ENCODE measurements around the gene RYR1. TPM values are rescaled to one million over a fixed set of nuclear protein-coding genes. Genes with fewer than 3 reads are reported as not detected.
A peak's percentile ranks its signal among the peaks of the same experiment; 100 is the strongest.

RYR1 gene
- total RNA-seq, 3 donors from 2014 or later: 0.46 to 2.5 (median 1.3) TPM

DNA sequence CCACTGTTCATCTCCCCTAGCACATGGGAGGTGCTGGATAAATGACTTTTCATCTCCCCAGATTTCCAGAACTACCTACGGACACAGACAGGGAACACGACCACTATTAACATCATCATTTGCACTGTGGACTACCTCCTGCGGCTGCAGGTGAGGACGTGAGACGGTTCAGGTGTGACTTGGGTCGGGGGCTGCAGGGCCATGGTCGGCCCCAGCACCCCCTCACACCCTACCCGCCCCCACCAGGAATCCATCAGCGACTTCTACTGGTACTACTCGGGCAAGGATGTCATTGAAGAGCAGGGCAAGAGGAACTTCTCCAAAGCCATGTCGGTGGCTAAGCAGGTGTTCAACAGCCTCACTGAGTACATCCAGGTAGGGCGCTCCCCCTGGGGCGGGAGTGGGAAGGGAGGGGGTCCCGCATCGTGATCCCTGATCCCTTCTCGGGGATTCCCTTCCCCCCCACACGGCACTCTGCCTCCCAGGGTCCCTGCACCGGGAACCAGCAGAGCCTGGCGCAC lies 109.9 kb downstream of the RYR1 start:
- ATAC-seq (no peak), DNase-seq (peak in 1 of 3 donors; percentile 56)
- no peaks in the 10 kb centered on the region for H3K36me3 ChIP-seq (ENCODE audit: low read depth)
- intact Hi-C loops (cut with DNase I, micrococcal nuclease): no loop called here
- peaks cover 8% of the 10 kb centered on the region for H3K4me1 ChIP-seq (ENCODE audit: low read depth)
- TF ChIP-seq, protein P1, sequence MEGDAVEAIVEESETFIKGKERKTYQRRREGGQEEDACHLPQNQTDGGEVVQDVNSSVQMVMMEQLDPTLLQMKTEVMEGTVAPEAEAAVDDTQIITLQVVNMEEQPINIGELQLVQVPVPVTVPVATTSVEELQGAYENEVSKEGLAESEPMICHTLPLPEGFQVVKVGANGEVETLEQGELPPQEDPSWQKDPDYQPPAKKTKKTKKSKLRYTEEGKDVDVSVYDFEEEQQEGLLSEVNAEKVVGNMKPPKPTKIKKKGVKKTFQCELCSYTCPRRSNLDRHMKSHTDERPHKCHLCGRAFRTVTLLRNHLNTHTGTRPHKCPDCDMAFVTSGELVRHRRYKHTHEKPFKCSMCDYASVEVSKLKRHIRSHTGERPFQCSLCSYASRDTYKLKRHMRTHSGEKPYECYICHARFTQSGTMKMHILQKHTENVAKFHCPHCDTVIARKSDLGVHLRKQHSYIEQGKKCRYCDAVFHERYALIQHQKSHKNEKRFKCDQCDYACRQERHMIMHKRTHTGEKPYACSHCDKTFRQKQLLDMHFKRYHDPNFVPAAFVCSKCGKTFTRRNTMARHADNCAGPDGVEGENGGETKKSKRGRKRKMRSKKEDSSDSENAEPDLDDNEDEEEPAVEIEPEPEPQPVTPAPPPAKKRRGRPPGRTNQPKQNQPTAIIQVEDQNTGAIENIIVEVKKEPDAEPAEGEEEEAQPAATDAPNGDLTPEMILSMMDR (IDR thresholded peaks at IDR 0.05): no peak
- H3K9me3 ChIP-seq: peaks cover 8% of the 10 kb centered on the region
- H3K4me3 ChIP-seq: no peak overlapping the region

DNA sequence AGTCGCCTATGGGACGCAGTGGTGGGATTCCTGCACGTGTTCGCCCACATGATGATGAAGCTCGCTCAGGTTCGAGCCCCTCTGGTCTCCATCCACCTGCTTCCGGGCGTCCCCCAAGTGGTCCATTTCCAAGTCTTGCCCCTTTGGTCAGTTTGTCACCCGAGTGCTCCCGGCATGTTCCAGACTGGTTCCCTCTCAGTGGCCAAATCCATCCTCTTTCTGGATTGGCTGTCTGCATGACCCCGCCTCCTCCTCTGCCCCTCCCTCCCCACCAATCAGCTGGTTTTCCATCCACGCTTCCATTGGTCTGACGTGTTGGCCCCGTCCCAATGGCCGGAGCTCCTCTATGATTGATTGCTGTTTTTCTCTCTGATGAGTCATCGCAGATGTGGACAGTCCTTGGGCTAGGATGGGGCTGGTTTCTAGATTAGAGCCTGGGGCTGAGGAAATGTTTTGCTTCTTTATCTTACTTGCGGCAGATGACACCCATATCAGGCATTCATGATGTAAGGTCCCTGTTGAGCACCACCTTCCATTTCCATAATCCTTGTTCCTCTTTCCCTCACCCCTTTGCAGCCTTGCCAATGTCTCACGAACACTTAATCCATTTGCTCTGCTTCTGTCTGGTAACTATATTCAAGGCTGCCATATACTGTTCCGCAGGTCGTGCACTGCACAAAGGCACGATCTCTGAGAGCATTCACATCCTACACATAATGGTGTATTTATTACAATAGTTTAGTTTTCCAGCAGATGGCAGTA lies 110.5 kb downstream of the RYR1 start:
- intact Hi-C loops (cut with DNase I, micrococcal nuclease): no loop called here
- DNase-seq: peak; percentile 41 to 68 (median 48)
- Histone ChIP-seq H3K36me3 (ENCODE audit: low read depth) (no peaks in the 10 kb centered on the region), H3K9me3 (peaks cover 8% of the 10 kb centered on the region), H3K4me1 (ENCODE audit: low read depth) (peaks cover 8% of the 10 kb centered on the region), H3K4me3 (no peak overlapping the region)
- ATAC-seq: peak; percentile 93
- TF ChIP-seq, protein P1 (IDR thresholded peaks at IDR 0.05): no peak

DNA sequence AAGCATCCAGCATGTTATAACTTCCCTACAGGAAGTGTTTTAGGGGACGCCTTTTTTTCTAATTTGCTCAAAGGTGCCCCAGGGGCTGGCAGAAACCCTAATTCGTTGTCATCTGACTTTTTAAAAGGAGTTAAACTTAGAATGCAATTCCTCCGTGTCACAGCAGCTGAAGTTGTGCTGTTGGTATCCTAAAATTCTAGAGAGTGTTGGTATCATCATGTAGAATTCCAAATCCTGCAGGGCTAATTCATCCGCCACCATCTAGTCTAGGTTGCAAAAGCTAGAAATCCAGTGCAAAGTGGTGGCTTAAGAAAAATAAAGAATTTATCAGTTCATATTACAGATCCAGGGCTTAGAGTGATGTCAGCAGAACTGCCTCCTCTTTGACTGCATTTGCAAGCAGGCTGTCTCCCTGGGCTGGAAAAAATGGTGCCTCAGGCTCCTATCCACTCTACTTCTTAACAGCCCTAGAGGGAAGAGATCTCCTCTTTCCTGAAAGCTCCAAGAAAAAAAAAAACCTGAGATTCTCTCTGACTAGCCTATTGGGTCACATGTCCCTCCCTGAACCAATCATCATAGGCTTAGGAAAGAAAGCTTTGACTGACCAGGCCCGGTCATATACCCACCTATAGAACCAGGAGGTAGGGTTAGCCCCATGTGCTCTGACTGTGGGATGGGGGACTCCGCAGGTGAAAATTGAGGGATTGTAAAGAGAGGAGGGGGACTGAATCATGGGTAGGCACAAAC lies 111.3 kb downstream of the RYR1 start:
- intact Hi-C loops (cut with DNase I, micrococcal nuclease): no loop called here
- Histone ChIP-seq H3K9me3 (peaks cover 8% of the 10 kb centered on the region), H3K4me3 (no peak overlapping the region), H3K36me3 (ENCODE audit: low read depth) (no peaks in the 10 kb centered on the region), H3K4me1 (ENCODE audit: low read depth) (peaks cover 8% of the 10 kb centered on the region)
- TF ChIP-seq, protein P1 (IDR thresholded peaks at IDR 0.05): peak; percentile 32
- DNase-seq (peak in 1 of 3 donors; percentile 10), ATAC-seq (no peak)

GRCh38 chr19:38545596-38545995 lies 112.1 kb downstream of the RYR1 start:
- Histone ChIP-seq H3K36me3 (ENCODE audit: low read depth) (no peaks in the 10 kb centered on the region), H3K9me3 (peaks cover 4% of the 10 kb centered on the region), H3K4me3 (no peak overlapping the region), H3K4me1 (ENCODE audit: low read depth) (peaks cover 8% of the 10 kb centered on the region)
- DNase-seq: peak in 1 of 3 donors; percentile 4
- no peak for ATAC-seq
- TF ChIP-seq, protein P1 (IDR thresholded peaks at IDR 0.05): no peak
- intact Hi-C loops (cut with DNase I, micrococcal nuclease): no loop called here

DNA sequence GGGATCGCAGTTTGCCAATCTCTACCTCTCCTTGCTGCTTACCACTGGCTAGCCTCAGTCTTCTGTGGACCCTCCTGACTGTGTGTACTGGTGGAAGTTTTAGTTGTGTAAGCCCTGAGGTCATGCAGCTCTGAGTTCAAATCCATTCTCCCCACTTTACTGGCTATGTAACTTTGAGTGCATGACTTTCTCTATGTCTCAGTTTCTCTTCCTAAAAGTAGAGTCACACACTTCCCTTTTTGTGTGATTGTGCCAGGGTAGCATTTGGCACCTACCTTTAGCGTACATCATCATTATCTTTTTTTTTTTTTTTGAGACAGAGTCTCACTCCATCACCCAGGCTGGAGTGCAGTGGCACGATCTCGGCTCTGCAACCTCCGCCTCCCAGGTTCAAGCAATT lies 113.9 kb downstream of the RYR1 start:
- Histone ChIP-seq H3K4me3 (no peak overlapping the region), H3K9me3 (no peaks in the 10 kb centered on the region), H3K36me3 (ENCODE audit: low read depth) (no peaks in the 10 kb centered on the region), H3K4me1 (ENCODE audit: low read depth) (peaks cover 8% of the 10 kb centered on the region)
- no peak for DNase-seq
- TF ChIP-seq, protein P1 (IDR thresholded peaks at IDR 0.05): no peak
- ATAC-seq: no peak
- intact Hi-C loops (cut with DNase I, micrococcal nuclease): no loop called here

Data from mucosa of descending colon (tissue), 3 donors.